ENCODE results near the gene TCF7L1. TPM values are rescaled to one million over a fixed set of nuclear protein-coding genes. Genes with fewer than 3 reads are reported as not detected.

TCF7L1 gene
- total and polyA plus RNA-seq, 2 donors (not counting 3 experiments of a cell fraction or from before 2014, with no cell fraction given): 9.6 to 17.4 TPM

DNA sequence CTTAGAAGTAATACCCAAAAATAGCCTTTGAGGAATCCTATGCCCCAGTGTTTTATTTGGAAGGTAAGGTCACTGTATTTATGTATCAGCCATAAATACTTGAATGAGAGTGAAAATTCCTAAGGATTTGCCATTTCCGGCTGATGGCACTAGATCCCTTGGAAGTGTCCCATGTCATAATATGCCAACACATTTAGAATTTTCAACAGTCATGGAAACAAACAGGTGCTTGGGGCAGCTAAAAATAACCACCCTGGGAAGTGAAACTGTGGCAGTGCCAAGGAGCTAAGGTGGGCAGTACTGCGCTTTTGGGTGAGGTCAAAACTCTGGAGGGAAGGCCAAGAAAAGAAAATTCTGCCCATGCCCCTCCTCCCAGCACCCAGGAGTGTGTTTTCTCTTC lies 80.2 kb downstream of the TCF7L1 start:
- no TSS peak for BruUV-seq (replicated peaks)
- dilution Hi-C loops (cut with MboI; ENCODE audit: extremely low pct_ligation_motif_present, low sequenced_read_pairs): no loop called here
- no peak overlapping the region for H3K9ac ChIP-seq (replicated peaks; ENCODE audit: extremely low read depth, insufficient read depth, low read length)
- H3K4me3 ChIP-seq (replicated peaks in 1 of 3; ENCODE audit: insufficient read depth in 1 of 3, low read depth in 1 of 3, low read length in 3 of 3): no peak overlapping the region
- H3K9me1 ChIP-seq (replicated peaks; ENCODE audit: control insufficient read depth, extremely low read depth, insufficient read depth, low read length): no peaks in the 10 kb centered on the region
- CTCF ChIA-PET: interaction anchor here (1.0 to 1.2 kb wide), 2 partner anchors 52 to 53 kb away, joined by 3 read pairs; no protein-coding TSS in a partner anchor
- DNase-seq (ENCODE audit: low read depth, low spot score) (no peak), FAIRE-seq (no peak)
- H2AFZ ChIP-seq (ENCODE audit: low read depth, low read length): no peak overlapping the region
- TF ChIP-seq, protein P1, sequence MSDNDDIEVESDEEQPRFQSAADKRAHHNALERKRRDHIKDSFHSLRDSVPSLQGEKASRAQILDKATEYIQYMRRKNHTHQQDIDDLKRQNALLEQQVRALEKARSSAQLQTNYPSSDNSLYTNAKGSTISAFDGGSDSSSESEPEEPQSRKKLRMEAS (IDR thresholded peaks at IDR 0.05; ENCODE audit: insufficient read depth, insufficient read length): no peak
- TF ChIP-seq POLR2AphosphoS5 (IDR thresholded peaks at IDR 0.05; ENCODE audit: insufficient read depth, low read depth, low read length): no peak
- TF ChIP-seq, protein P2, sequence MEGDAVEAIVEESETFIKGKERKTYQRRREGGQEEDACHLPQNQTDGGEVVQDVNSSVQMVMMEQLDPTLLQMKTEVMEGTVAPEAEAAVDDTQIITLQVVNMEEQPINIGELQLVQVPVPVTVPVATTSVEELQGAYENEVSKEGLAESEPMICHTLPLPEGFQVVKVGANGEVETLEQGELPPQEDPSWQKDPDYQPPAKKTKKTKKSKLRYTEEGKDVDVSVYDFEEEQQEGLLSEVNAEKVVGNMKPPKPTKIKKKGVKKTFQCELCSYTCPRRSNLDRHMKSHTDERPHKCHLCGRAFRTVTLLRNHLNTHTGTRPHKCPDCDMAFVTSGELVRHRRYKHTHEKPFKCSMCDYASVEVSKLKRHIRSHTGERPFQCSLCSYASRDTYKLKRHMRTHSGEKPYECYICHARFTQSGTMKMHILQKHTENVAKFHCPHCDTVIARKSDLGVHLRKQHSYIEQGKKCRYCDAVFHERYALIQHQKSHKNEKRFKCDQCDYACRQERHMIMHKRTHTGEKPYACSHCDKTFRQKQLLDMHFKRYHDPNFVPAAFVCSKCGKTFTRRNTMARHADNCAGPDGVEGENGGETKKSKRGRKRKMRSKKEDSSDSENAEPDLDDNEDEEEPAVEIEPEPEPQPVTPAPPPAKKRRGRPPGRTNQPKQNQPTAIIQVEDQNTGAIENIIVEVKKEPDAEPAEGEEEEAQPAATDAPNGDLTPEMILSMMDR (IDR thresholded peaks at IDR 0.05; ENCODE audit: extremely low read depth in 1 of 2, insufficient read depth in 1 of 2, low read depth in 1 of 2, low read length in 2 of 2): no peak
- no peak for TF ChIP-seq EZH2 (IDR thresholded peaks at IDR 0.05; ENCODE audit: borderline replicate concordance, low read depth, low read length, severe bottlenecking)
- TF ChIP-seq POLR2A (IDR thresholded peaks at IDR 0.05; ENCODE audit: low read depth, low read length): no peak
- no peak for TF ChIP-seq MYC (IDR thresholded peaks at IDR 0.05; ENCODE audit: low read depth, low read length)
- TF ChIP-seq JUN (IDR thresholded peaks at IDR 0.05; ENCODE audit: borderline replicate concordance, insufficient read depth, insufficient read length, low read depth): no peak
- no peak for TF ChIP-seq FOS (IDR thresholded peaks at IDR 0.05; ENCODE audit: borderline replicate concordance, insufficient read depth, low read length)
- TF ChIP-seq GATA2 (IDR thresholded peaks at IDR 0.05; ENCODE audit: insufficient read depth, insufficient read length, low read depth, low read length): no peak
- no peaks in the 10 kb centered on the region for H3K9me3 ChIP-seq (replicated peaks; ENCODE audit: control insufficient read depth, insufficient read depth, low read length)
- no peaks in the 10 kb centered on the region for H3K36me3 ChIP-seq (ENCODE audit: control insufficient read depth in 2 of 2, extremely low read depth in 1 of 2, insufficient read depth in 2 of 2, low read length in 2 of 2)
- H3K4me2 ChIP-seq (ENCODE audit: insufficient read depth, low read length): no peak overlapping the region
- H3K27me3 ChIP-seq (ENCODE audit: control insufficient read depth in 2 of 2, insufficient read depth in 2 of 2, low read length in 2 of 2): no peaks in the 10 kb centered on the region
- no peaks in the 10 kb centered on the region for H3K4me1 ChIP-seq (ENCODE audit: control insufficient read depth, extremely low read depth, insufficient read depth, low read length)
- POLR2A ChIA-PET: no interaction called here
- no peaks in the 10 kb centered on the region for H4K20me1 ChIP-seq (replicated peaks; ENCODE audit: control insufficient read depth, extremely low read depth, insufficient read depth, low read length)
- no peaks in the 10 kb centered on the region for H3K79me2 ChIP-seq (ENCODE audit: control insufficient read depth, insufficient read depth, low read length)
- intact Hi-C loops (cut with micrococcal nuclease): no loop called here
- no peak overlapping the region for H3K27ac ChIP-seq (ENCODE audit: insufficient read depth, low read depth, low read length)

Measured in endothelial cell of umbilical vein (primary cell).